HepG2 (cell line): ENCODE results near the gene RPS6KA5. TPM values are rescaled to one million over a fixed set of nuclear protein-coding genes. Genes with fewer than 3 reads are reported as not detected.

Source experiments
- ATAC-seq: fragments of 200-7000 bp; cut with Tn5 transposase; 3 replicates; pipeline ENCODE4 v1.9.1; 2020; ENCODE audit warnings: mild to moderate bottlenecking, moderate library complexity
- BruUV-seq: library from RNA; stranded (reverse); fragments of 400-500 nt; replicated peaks from 2 replicates; lab custom pipeline; 2021; lab: Mats Ljungman, UMichigan
- CTCF ChIA-PET: fragments of 300-600 bp; formaldehyde crosslinking; extraction: SDS; loops from one replicate; lab custom pipeline; 2021; ENCODE audit warnings: low total read pairs, inconsistent platforms, low intra/inter-chr PET ratio; lab: Yijun Ruan, JAX
- POLR2A ChIA-PET: fragments of 350-600 bp; sonication (Branson Sonifier 250); formaldehyde crosslinking; loops from one replicate; lab custom pipeline; 2020; ENCODE audit warnings: antibody characterized with exemption, inconsistent platforms; lab: Yijun Ruan, JAX
- DNase-seq: peaks from one replicate; pipeline ENCODE4 v3.0.0-alpha.2; 2015; ENCODE audit warnings: low spot score
- FAIRE-seq: peaks from 3 replicates; lab custom pipeline; 2011; peaks lifted over from hg19 to GRCh38; lab: Jason Lieb, UNC
- H2AFZ ChIP-seq: one replicate; pipeline ENCODE4 v1.6.1; 2011; ENCODE audit warnings: low read length, inconsistent platforms
- H3K27ac ChIP-seq: fragments of 300-600 bp; 3 replicates; pipeline ENCODE4 v1.8.0; 2011; ENCODE audit warnings: mixed run types, mild to moderate bottlenecking, mixed read lengths, low read length, inconsistent platforms; ENCODE audit not compliant: insufficient read depth; ENCODE audit errors: extremely low read length
- H3K27me3 ChIP-seq, 2 experiments: fragments of 200-600 bp in 1 of 2; 2 replicates in 1 of 2; 3 replicates in 1 of 2; pipeline versions ENCODE4 v1.6.0 to v1.8.0; 2011; ENCODE audit warnings: low read length in 2 of 2, mild to moderate bottlenecking in 2 of 2, moderate library complexity in 2 of 2, inconsistent platforms in 1 of 2; ENCODE audit not compliant: insufficient read depth in 2 of 2, control insufficient read depth in 1 of 2
- H3K36me3 ChIP-seq, 2 experiments: fragments of 200-600 bp in 1 of 2; replicated peaks in 1 of 2; 2 replicates in 1 of 2; 3 replicates in 1 of 2; pipeline versions ENCODE4 v1.5.1 to v1.8.0; 2011; ENCODE audit warnings: low read length in 2 of 2, inconsistent platforms in 1 of 2; ENCODE audit not compliant: insufficient read depth in 2 of 2, control insufficient read depth in 1 of 2
- H3K4me1 ChIP-seq: 2 replicates; pipeline ENCODE4 v1.5.1; 2012; ENCODE audit warnings: low read length, inconsistent platforms; ENCODE audit not compliant: insufficient read depth
- H3K4me2 ChIP-seq: 2 replicates; pipeline ENCODE4 v1.6.0; 2011; ENCODE audit warnings: low read depth, low read length, inconsistent platforms
- H3K4me3 ChIP-seq, 3 experiments: fragments of 200-600 bp in 1 of 3; sonication (generic), shearing (Covaris generic) in 1 of 3; replicated peaks in 1 of 3; 2 replicates each; pipeline ENCODE4 v1.5.1; 2011 to 2016; ENCODE audit warnings: low read length in 3 of 3, inconsistent platforms in 2 of 3, low read depth in 2 of 3, mild to moderate bottlenecking in 2 of 3, control low read depth in 1 of 3, mixed read lengths in 1 of 3; ENCODE audit not compliant: insufficient read depth in 1 of 3
- H3K79me2 ChIP-seq: one replicate; pipeline ENCODE4 v1.6.1; 2011; ENCODE audit warnings: low read length, inconsistent platforms; ENCODE audit not compliant: insufficient read depth
- H3K9ac ChIP-seq: 2 replicates; pipeline ENCODE4 v1.6.0; 2011; ENCODE audit warnings: mild to moderate bottlenecking, low read depth, low read length, inconsistent platforms; ENCODE audit not compliant: insufficient read depth
- H3K9me3 ChIP-seq: 2 replicates; pipeline ENCODE4 v1.5.1; 2012; ENCODE audit warnings: mild to moderate bottlenecking, low read length
- H4K20me1 ChIP-seq: 2 replicates; pipeline ENCODE4 v1.6.0; 2011; ENCODE audit warnings: inconsistent platforms, mild to moderate bottlenecking, low read length, moderate library complexity; ENCODE audit not compliant: insufficient read depth
- ATF5 ChIP-seq: sonication (generic); formaldehyde crosslinking; IDR thresholded peaks from 2 replicates; pipeline ENCODE4 v1.4.0; 2020; ENCODE audit warnings: mild to moderate bottlenecking, low read depth, missing genetic modification reagents
- ATF7 ChIP-seq, 2 experiments: fragments of 450-650 bp in 1 of 2; sonication (generic) in 1 of 2; formaldehyde crosslinking in 1 of 2; IDR thresholded peaks; 2 replicates each; pipeline versions ENCODE4 v1.4.0 to v1.6.1; 2016 to 2020; ENCODE audit warnings: antibody characterized with exemption in 1 of 2, mild to moderate bottlenecking in 1 of 2, missing genetic modification reagents in 1 of 2
- GZF1 ChIP-seq: sonication (generic); formaldehyde crosslinking; IDR thresholded peaks from 2 replicates; pipeline ENCODE4 v1.5.1; 2020; ENCODE audit warnings: mild to moderate bottlenecking, missing genetic modification reagents
- JARID2 ChIP-seq: sonication (generic); formaldehyde crosslinking; IDR thresholded peaks from 2 replicates; pipeline ENCODE4 v1.8.1; 2023; ENCODE audit warnings: missing genetic modification reagents, inconsistent platforms; ENCODE audit not compliant: insufficient replicate concordance
- LRRFIP1 ChIP-seq: sonication (generic); formaldehyde crosslinking; conservative IDR thresholded peaks from 2 replicates; pipeline ENCODE4 v1.4.0; 2020; ENCODE audit warnings: missing genetic modification reagents
- MYC ChIP-seq: sonication (generic); formaldehyde crosslinking; IDR thresholded peaks from 2 replicates; pipeline ENCODE4 v1.9.0; 2021; ENCODE audit warnings: missing genetic modification reagents, borderline replicate concordance
- POGZ ChIP-seq: sonication (generic); formaldehyde crosslinking; IDR thresholded peaks from 2 replicates; pipeline ENCODE4 v1.4.0; 2020; ENCODE audit warnings: mild to moderate bottlenecking, missing genetic modification reagents
- SKI ChIP-seq: fragments of 450-650 bp; IDR thresholded peaks from one replicate; pipeline ENCODE4 v1.6.1; 2018; ENCODE audit warnings: mild to moderate bottlenecking; ENCODE audit not compliant: partially characterized antibody
- TFDP2 ChIP-seq: sonication (generic); formaldehyde crosslinking; IDR thresholded peaks from 2 replicates; pipeline ENCODE4 v1.4.0; 2020; ENCODE audit warnings: missing genetic modification reagents
- THRA ChIP-seq: sonication (generic); formaldehyde crosslinking; IDR thresholded peaks from 2 replicates; pipeline ENCODE4 v1.4.0; 2020; ENCODE audit warnings: missing genetic modification reagents, borderline replicate concordance
- ZNF281 ChIP-seq: sonication (generic); formaldehyde crosslinking; IDR thresholded peaks from 2 replicates; pipeline ENCODE4 v1.4.0; 2020; ENCODE audit warnings: missing genetic modification reagents, borderline replicate concordance
- ZNF775 ChIP-seq: sonication (generic); formaldehyde crosslinking; IDR thresholded peaks from 2 replicates; pipeline ENCODE4 v1.4.0; 2020; ENCODE audit warnings: missing genetic modification reagents, mild to moderate bottlenecking, moderate library complexity, borderline replicate concordance
- WGBS: methylation state at CpG from one replicate; pipeline ENCODE4 v1.1.6; 2017; ENCODE audit warnings: low lambda C conversion rate; 5-methylcytosine and 5-hydroxymethylcytosine counted together
- in situ Hi-C: cut with HindIII; loops from 2 replicates; pipeline ENCODE4 v1.10.0; 2017; ENCODE audit warnings: low pct_unique_long_range_greater_than_20kb; ENCODE audit not compliant: extremely low pct_ligation_motif_present
- intact Hi-C: fragments of 100-400 bp; cut with micrococcal nuclease; formaldehyde crosslinking; loops from one replicate; pipeline ENCODE4 v1.10.0; 2022; ENCODE audit not compliant: unreplicated experiment
- polyA plus RNA-seq, 8 experiments: library from polyadenylated mRNA; depleted of rRNA in 3 of 8; stranded (reverse) in 7 of 8; unstranded in 1 of 8; fragments of >200 nt; fragmentation: Illumina TruSeq in 4 of 8; extraction: Trizol in 4 of 8; gene quantifications; 2 replicates each; pipeline versions ENCODE4 v1.2.1 to v1.2.3, GENCODE V29; 2011 to 2016; ENCODE audit warnings: low read depth in 4 of 8, missing spikeins in 1 of 8, mixed read lengths in 1 of 8; ENCODE audit not compliant: insufficient read depth in 1 of 8
- total RNA-seq, 5 experiments: library from RNA; depleted of rRNA; stranded (reverse); fragments of >200 nt; fragmentation: Illumina TruSeq; extraction: Trizol; gene quantifications; 2 replicates each; pipeline ENCODE4 v1.2.3, GENCODE V29; 2016; ENCODE audit warnings: low read depth in 1 of 5

Gene RPS6KA5
- total and polyA plus RNA-seq, 2 of the 13 experiments (the other 11 are each of a cell fraction or from before 2014, with no cell fraction given), result 0.50 to 0.58 TPM

GRCh38 chr14:91009501-91010152, 50.8 kb downstream of the RPS6KA5 start:
- no peak overlapping the region for H3K4me3 ChIP-seq
- H3K27me3 ChIP-seq, result no peaks in the 10 kb centered on the region; a peak in 1 of 5 replicates
- BruUV-seq, result no TSS peak
- no peak overlapping the region for H3K9ac ChIP-seq
- H3K4me2 ChIP-seq, result no peak overlapping the region
- DNase-seq, result no peak
- intact Hi-C loops, result no loop called here
- ATAC-seq, result no peak
- H3K27ac ChIP-seq, result no peak overlapping the region
- FAIRE-seq, result no peak
- no peak overlapping the region for H2AFZ ChIP-seq
- no peaks in the 10 kb centered on the region for H3K36me3 ChIP-seq
- in situ Hi-C loops, result no loop called here
- CTCF ChIA-PET, result no interaction called here
- H4K20me1 ChIP-seq, result no peaks in the 10 kb centered on the region
- TF ChIP-seq ZNF775 (CRISPR knock-in tag) (no peak), THRA (CRISPR knock-in tag) (no peak), ZNF281 (CRISPR knock-in tag) (no peak), LRRFIP1 (CRISPR knock-in tag) (no peak), POGZ (no peak), MYC (CRISPR knock-in tag) (no peak), TFDP2 (CRISPR knock-in tag) (no peak), SKI (no peak), ATF5 (no peak), ATF7 (IDR thresholded peaks at IDR 0.05) (no peak), ATF7 (CRISPR knock-in tag; IDR thresholded peaks at IDR 0.05) (no peak), GZF1 (CRISPR knock-in tag) (no peak), JARID2 (CRISPR knock-in tag) (no peak)
- no peaks in the 10 kb centered on the region for H3K9me3 ChIP-seq
- POLR2A ChIA-PET, result no interaction called here
- WGBS, result 22% methylated on average over 3 of the region's 3 CpGs
- H3K4me1 ChIP-seq, result no peaks in the 10 kb centered on the region
- no peaks in the 10 kb centered on the region for H3K79me2 ChIP-seq
